Fibroblast of lung (primary cell): ENCODE measurements around the gene HCN1.

Source experiments
- CTCF ChIP-seq, 2 donors: IDR thresholded peaks in 1 of 2; conservative IDR thresholded peaks in 1 of 2; 1 replicate in 1 of 2; 2 replicates in 1 of 2; pipeline ENCODE4 v1.5.1; 2011 to 2012; ENCODE audit warnings: low read length in 2 of 2, control low read depth in 1 of 2, inconsistent platforms in 1 of 2, low read depth in 1 of 2, mild to moderate bottlenecking in 1 of 2
- EZH2 ChIP-seq: IDR thresholded peaks from 2 replicates; pipeline ENCODE4 v1.5.1; 2012; ENCODE audit warnings: low read length, control low read depth, mild to moderate bottlenecking; ENCODE audit errors: missing control alignments

- TF ChIP-seq CTCF (conservative IDR thresholded peaks at IDR 0.05 in 1 of 2, IDR thresholded peaks at IDR 0.05 in 1 of 2; ENCODE audit: low read depth in 1 of 2, low read length in 2 of 2) = peak in 1 of 2 donors; percentile 26
- TF ChIP-seq EZH2 = no peak
Observed at GRCh38 chr5:45521067-45521466, 175.1 kb downstream of the HCN1 start.
